Stimulated activated CD8-positive, alpha-beta memory T cell treated with anti-CD3 and anti-CD28 coated beads, Interleukin-15, amount 100 ng/mL, for 1 hour (primary cell): Measurements from ENCODE around the gene SCT.

Source experiments
- DNase-seq: peaks from one replicate; pipeline ENCODE4 v3.0.0-alpha.2; 2020; ENCODE audit warnings: low read depth

Gene SCT

GRCh38 chr11:609341-609811 lies 17.6 kb downstream of the SCT start:
- no peak for DNase-seq

- DNase-seq, result no peak
Observed at GRCh38 chr11:608791-609251, 18.2 kb downstream of the SCT start.

- DNase-seq, result no peak
Observed at GRCh38 chr11:607971-608659, 18.9 kb downstream of the SCT start.

- no peak for DNase-seq
Observed at GRCh38 chr11:607020-607780, 19.8 kb downstream of the SCT start.

- no peak for DNase-seq
Observed at GRCh38 chr11:606245-606644, 20.7 kb downstream of the SCT start.

GRCh38 chr11:605286-606129 lies 21.5 kb downstream of the SCT start:
- no peak for DNase-seq

GRCh38 chr11:603154-603553 lies 23.8 kb downstream of the SCT start:
- no peak for DNase-seq

- no peak for DNase-seq
Observed at GRCh38 chr11:601573-602245, 25.3 kb downstream of the SCT start.

- no peak for DNase-seq
Observed at GRCh38 chr11:598005-598680, 28.8 kb downstream of the SCT start.

GRCh38 chr11:597166-597725 lies 29.7 kb downstream of the SCT start:
- no peak for DNase-seq

- DNase-seq, result no peak
Observed at GRCh38 chr11:596374-596773, 30.6 kb downstream of the SCT start.

- no peak for DNase-seq
Observed at GRCh38 chr11:595400-595799, 31.6 kb downstream of the SCT start.

GRCh38 chr11:593347-593746 lies 33.6 kb downstream of the SCT start:
- DNase-seq, result no peak

GRCh38 chr11:592918-593317 lies 34.1 kb downstream of the SCT start:
- DNase-seq, result no peak

GRCh38 chr11:592501-592900 lies 34.5 kb downstream of the SCT start:
- DNase-seq, result no peak

GRCh38 chr11:590997-591396 lies 36.0 kb downstream of the SCT start:
- DNase-seq, result no peak

GRCh38 chr11:589798-590197 lies 37.2 kb downstream of the SCT start:
- DNase-seq, result no peak

GRCh38 chr11:587978-588380 lies 39.0 kb downstream of the SCT start:
- no peak for DNase-seq

GRCh38 chr11:587546-587945 lies 39.4 kb downstream of the SCT start:
- DNase-seq, result no peak

- DNase-seq, result no peak
Observed at GRCh38 chr11:586376-587316, 40.3 kb downstream of the SCT start.
